ENCODE data around the gene CRYGB.

Gene CRYGB

GRCh38 chr2:208146006-208146405 lies at the start of gene CRYGB:
Gene CRYGB (minus strand): TSS chr2:208146158. CDS start chr2:208146120, 38 bp downstream.
- Histone ChIP-seq H3K4me3 (ENCODE audit: low read depth, low read length) (no peak within 1 kb of the TSS), H3K9me3 (ENCODE audit: severe bottlenecking) (no peaks in the 10 kb centered on the region), H3K27ac (no peak within 1 kb of the TSS), H3K36me3 (no peaks in the 10 kb centered on the region), H3K27me3 (ENCODE audit: insufficient read depth, low read depth, severe bottlenecking) (no peaks in the 10 kb centered on the region)
- TF ChIP-seq CTCF (IDR thresholded peaks at IDR 0.05; ENCODE audit: low read depth, low read length), result no peak
- no peak for DNase-seq

GRCh38 chr2:208195531-208195930 lies 49.6 kb upstream of the CRYGB start:
- Histone ChIP-seq H3K36me3 (no peaks in the 10 kb centered on the region), H3K27ac (no peak overlapping the region), H3K9me3 (ENCODE audit: severe bottlenecking) (no peaks in the 10 kb centered on the region), H3K4me3 (ENCODE audit: low read depth, low read length) (no peak overlapping the region), H3K27me3 (ENCODE audit: insufficient read depth, low read depth, severe bottlenecking) (no peaks in the 10 kb centered on the region)
- no peak for TF ChIP-seq CTCF (IDR thresholded peaks at IDR 0.05; ENCODE audit: low read depth, low read length)
- no peak for DNase-seq

GRCh38 chr2:208192611-208193236 lies 46.8 kb upstream of the CRYGB start:
- Histone ChIP-seq H3K36me3 (no peaks in the 10 kb centered on the region), H3K27ac (no peak overlapping the region), H3K27me3 (ENCODE audit: insufficient read depth, low read depth, severe bottlenecking) (no peaks in the 10 kb centered on the region), H3K4me3 (ENCODE audit: low read depth, low read length) (no peak overlapping the region), H3K9me3 (ENCODE audit: severe bottlenecking) (no peaks in the 10 kb centered on the region)
- no peak for DNase-seq
- TF ChIP-seq CTCF (IDR thresholded peaks at IDR 0.05; ENCODE audit: low read depth, low read length), result no peak

GRCh38 chr2:208189810-208190503 lies 44.0 kb upstream of the CRYGB start, which contains the start of gene C2orf80:
Gene C2orf80 (minus strand): TSS chr2:208190030. CDS start chr2:208186986, 3,044 bp downstream.
- no peak within 1 kb of the TSS for H3K27ac ChIP-seq
- TF ChIP-seq CTCF (IDR thresholded peaks at IDR 0.05; ENCODE audit: low read depth, low read length), result no peak
- H3K36me3 ChIP-seq, result no peaks in the 10 kb centered on the region
- no peaks in the 10 kb centered on the region for H3K9me3 ChIP-seq (ENCODE audit: severe bottlenecking)
- no peak for DNase-seq
- no peaks in the 10 kb centered on the region for H3K27me3 ChIP-seq (ENCODE audit: insufficient read depth, low read depth, severe bottlenecking)
- H3K4me3 ChIP-seq (ENCODE audit: low read depth, low read length), result no peak within 1 kb of the TSS

GRCh38 chr2:208189069-208189809 lies 43.3 kb upstream of the CRYGB start:
- no peaks in the 10 kb centered on the region for H3K36me3 ChIP-seq
- H3K4me3 ChIP-seq (ENCODE audit: low read depth, low read length), result no peak overlapping the region
- no peak overlapping the region for H3K27ac ChIP-seq
- no peaks in the 10 kb centered on the region for H3K27me3 ChIP-seq (ENCODE audit: insufficient read depth, low read depth, severe bottlenecking)
- DNase-seq, result no peak
- TF ChIP-seq CTCF (IDR thresholded peaks at IDR 0.05; ENCODE audit: low read depth, low read length), result no peak
- H3K9me3 ChIP-seq (ENCODE audit: severe bottlenecking), result no peaks in the 10 kb centered on the region

All from WERI-Rb-1 (cell line).